Activated T-cell treated with anti-CD3 and anti-CD28 coated beads, Interleukin-2, amount 50 U/mL, for 4 hours (primary cell): ENCODE results near the gene EHD3. TPM values are rescaled to one million over a fixed set of nuclear protein-coding genes. Genes with fewer than 3 reads are reported as not detected.

Source experiments
- ATAC-seq, 2 donors: fragments of 200-7000 bp; cut with Tn5 transposase; one replicate each; pipeline ENCODE4 v1.10.0; 2021
- DNase-seq: peaks from one replicate; pipeline ENCODE4 v3.0.0-alpha.2; 2020
- H3K27me3 Mint-ChIP-seq: one replicate; pipeline ENCODE4 v1.8.0; 2021; ENCODE audit warnings: low read depth, mixed read lengths
- H3K36me3 Mint-ChIP-seq: one replicate; pipeline ENCODE4 v1.8.0; 2022; ENCODE audit warnings: mixed read lengths; ENCODE audit not compliant: insufficient read depth
- H3K4me1 Mint-ChIP-seq: one replicate; pipeline ENCODE4 v1.8.0; 2021; ENCODE audit warnings: low read depth, mixed read lengths
- H3K4me3 Mint-ChIP-seq: one replicate; pipeline ENCODE4 v1.8.0; 2021; ENCODE audit warnings: mild to moderate bottlenecking, moderate library complexity, mixed read lengths
- H3K9me3 Mint-ChIP-seq: one replicate; pipeline ENCODE4 v1.8.0; 2021; ENCODE audit warnings: mixed read lengths
- total RNA-seq, 3 donors: library from RNA; stranded (reverse); gene quantifications; one replicate each; pipeline ENCODE4 v1.2.1, GENCODE V29; 2021

EHD3 gene
- 1 to 10 TPM; 1.8 to 2.2 (median 2.2) TPM for total RNA-seq

GRCh38 chr2:31233741-31234682 lies at the start of gene EHD3:
EHD3 (plus strand) TSS chr2:31234152; CDS start chr2:31234622, 470 bp downstream.
- DNase-seq (peak; percentile 64), ATAC-seq (peak; percentile 99)
- Mint-ChIP-seq H3K4me3 (peak within 1 kb of the TSS; percentile 77), H3K9me3 (no peaks in the 10 kb centered on the region), H3K36me3 (no peaks in the 10 kb centered on the region), H3K4me1 (peaks cover 16% of the 10 kb centered on the region), H3K27me3 (peaks cover under 1% of the 10 kb centered on the region)

- no peaks in the 10 kb centered on the region for H3K9me3 Mint-ChIP-seq
Measured at GRCh38 chr2:31187166-31187565, 46.8 kb upstream of the EHD3 start.

GRCh38 chr2:31188131-31188530 lies 45.8 kb upstream of the EHD3 start:
- Mint-ChIP-seq H3K4me3 (no peak overlapping the region), H3K4me1 (no peaks in the 10 kb centered on the region), H3K27me3 (no peaks in the 10 kb centered on the region), H3K9me3 (no peaks in the 10 kb centered on the region), H3K36me3 (peaks cover 1% of the 10 kb centered on the region)
- ATAC-seq (no peak), DNase-seq (no peak)

More at GRCh38 chr2:31187166-31187565, 46.8 kb upstream of the EHD3 start:
- Mint-ChIP-seq H3K36me3 (peaks cover 1% of the 10 kb centered on the region), H3K4me1 (no peaks in the 10 kb centered on the region), H3K4me3 (no peak overlapping the region), H3K27me3 (no peaks in the 10 kb centered on the region)
- ATAC-seq = no peak
- no peak for DNase-seq

- ATAC-seq (no peak), DNase-seq (no peak)
- H3K4me1 Mint-ChIP-seq = no peaks in the 10 kb centered on the region
- peaks cover 1% of the 10 kb centered on the region for H3K36me3 Mint-ChIP-seq
- H3K4me3 Mint-ChIP-seq = no peak overlapping the region
- no peaks in the 10 kb centered on the region for H3K27me3 Mint-ChIP-seq
- no peaks in the 10 kb centered on the region for H3K9me3 Mint-ChIP-seq
Measured at GRCh38 chr2:31189141-31189540, 44.8 kb upstream of the EHD3 start.

- no peaks in the 10 kb centered on the region for H3K4me1 Mint-ChIP-seq
- no peak for ATAC-seq
- H3K36me3 Mint-ChIP-seq = peaks cover 1% of the 10 kb centered on the region
- H3K27me3 Mint-ChIP-seq = no peaks in the 10 kb centered on the region
- H3K9me3 Mint-ChIP-seq = no peaks in the 10 kb centered on the region
- H3K4me3 Mint-ChIP-seq = no peak overlapping the region
- DNase-seq = no peak
Measured at GRCh38 chr2:31190188-31190587, 43.8 kb upstream of the EHD3 start.

- no peak for ATAC-seq
- peaks cover 1% of the 10 kb centered on the region for H3K36me3 Mint-ChIP-seq
- no peaks in the 10 kb centered on the region for H3K27me3 Mint-ChIP-seq
- no peak overlapping the region for H3K4me3 Mint-ChIP-seq
- no peaks in the 10 kb centered on the region for H3K9me3 Mint-ChIP-seq
- no peaks in the 10 kb centered on the region for H3K4me1 Mint-ChIP-seq
- no peak for DNase-seq
Measured at GRCh38 chr2:31191931-31192330, 42.0 kb upstream of the EHD3 start.

GRCh38 chr2:31192396-31192795 lies 41.6 kb upstream of the EHD3 start:
- no peak overlapping the region for H3K4me3 Mint-ChIP-seq
- ATAC-seq (no peak), DNase-seq (no peak)
- H3K36me3 Mint-ChIP-seq = peaks cover 1% of the 10 kb centered on the region
- no peaks in the 10 kb centered on the region for H3K27me3 Mint-ChIP-seq
- no peaks in the 10 kb centered on the region for H3K4me1 Mint-ChIP-seq
- no peaks in the 10 kb centered on the region for H3K9me3 Mint-ChIP-seq

- Mint-ChIP-seq H3K9me3 (no peaks in the 10 kb centered on the region), H3K27me3 (no peaks in the 10 kb centered on the region), H3K4me3 (no peak overlapping the region), H3K4me1 (no peaks in the 10 kb centered on the region), H3K36me3 (peaks cover 1% of the 10 kb centered on the region)
- no peak for DNase-seq
- ATAC-seq = no peak
Measured at GRCh38 chr2:31192851-31193392, 41.0 kb upstream of the EHD3 start.

GRCh38 chr2:31193806-31194205 lies 40.1 kb upstream of the EHD3 start:
- H3K4me3 Mint-ChIP-seq = no peak overlapping the region
- H3K4me1 Mint-ChIP-seq = no peaks in the 10 kb centered on the region
- ATAC-seq = no peak
- no peak for DNase-seq
- H3K36me3 Mint-ChIP-seq = peaks cover 1% of the 10 kb centered on the region
- H3K27me3 Mint-ChIP-seq = no peaks in the 10 kb centered on the region
- H3K9me3 Mint-ChIP-seq = no peaks in the 10 kb centered on the region

- Mint-ChIP-seq H3K4me3 (no peak overlapping the region), H3K4me1 (no peaks in the 10 kb centered on the region), H3K36me3 (peaks cover 2% of the 10 kb centered on the region), H3K27me3 (no peaks in the 10 kb centered on the region), H3K9me3 (no peaks in the 10 kb centered on the region)
- DNase-seq = no peak
- no peak for ATAC-seq
Measured at GRCh38 chr2:31196622-31197021, 37.3 kb upstream of the EHD3 start.

- Mint-ChIP-seq H3K4me3 (no peak overlapping the region), H3K36me3 (peaks cover 2% of the 10 kb centered on the region), H3K9me3 (no peaks in the 10 kb centered on the region), H3K4me1 (no peaks in the 10 kb centered on the region), H3K27me3 (no peaks in the 10 kb centered on the region)
- ATAC-seq (no peak), DNase-seq (no peak)
Measured at GRCh38 chr2:31197166-31197565, 36.8 kb upstream of the EHD3 start.

- DNase-seq (no peak), ATAC-seq (no peak)
- Mint-ChIP-seq H3K36me3 (peaks cover 2% of the 10 kb centered on the region), H3K4me1 (no peaks in the 10 kb centered on the region), H3K27me3 (no peaks in the 10 kb centered on the region), H3K9me3 (no peaks in the 10 kb centered on the region), H3K4me3 (no peak overlapping the region)
Measured at GRCh38 chr2:31197669-31198068, 36.3 kb upstream of the EHD3 start.

- ATAC-seq (no peak), DNase-seq (no peak)
- Mint-ChIP-seq H3K27me3 (no peaks in the 10 kb centered on the region), H3K36me3 (peaks cover 2% of the 10 kb centered on the region), H3K9me3 (no peaks in the 10 kb centered on the region), H3K4me1 (no peaks in the 10 kb centered on the region), H3K4me3 (no peak overlapping the region)
Measured at GRCh38 chr2:31199206-31199605, 34.7 kb upstream of the EHD3 start.

- ATAC-seq (no peak), DNase-seq (no peak)
- Mint-ChIP-seq H3K36me3 (peaks cover 2% of the 10 kb centered on the region), H3K4me3 (no peak overlapping the region), H3K9me3 (no peaks in the 10 kb centered on the region), H3K27me3 (peaks cover 3% of the 10 kb centered on the region), H3K4me1 (no peaks in the 10 kb centered on the region)
Measured at GRCh38 chr2:31200972-31201371, 33.0 kb upstream of the EHD3 start.

- Mint-ChIP-seq H3K36me3 (peaks cover 2% of the 10 kb centered on the region), H3K9me3 (no peaks in the 10 kb centered on the region), H3K4me3 (no peak overlapping the region), H3K27me3 (peaks cover 3% of the 10 kb centered on the region), H3K4me1 (no peaks in the 10 kb centered on the region)
- no peak for ATAC-seq
- DNase-seq = no peak
Measured at GRCh38 chr2:31202041-31202440, 31.9 kb upstream of the EHD3 start.
